Gastroesophageal sphincter (tissue), 4 donors: ENCODE data around the gene MYBPH. TPM values are rescaled to one million over a fixed set of nuclear protein-coding genes. Genes with fewer than 3 reads are reported as not detected.

Source experiments
- ATAC-seq: fragments of 150-250 bp; one replicate; pipeline ENCODE4 v1.9.1; 2016; ENCODE audit warnings: mild to moderate bottlenecking, moderate library complexity
- H3K27ac ChIP-seq, 4 donors: fragments of 200-600 bp; sonication (generic) in 3 of 4; 1 replicate in 3 of 4; 2 replicates in 1 of 4; pipeline ENCODE4 v1.5.1; 2016 to 2019
- H3K27me3 ChIP-seq: fragments of 200-600 bp; sonication (generic); one replicate; pipeline ENCODE4 v1.5.1; 2019
- H3K36me3 ChIP-seq, 2 donors: fragments of 200-600 bp; sonication (generic); one replicate each; pipeline ENCODE4 v1.5.1; 2019; ENCODE audit warnings: control low read depth in 1 of 2
- H3K4me1 ChIP-seq, 3 donors: fragments of 200-600 bp; sonication (generic); 1 replicate in 2 of 3; 2 replicates in 1 of 3; pipeline ENCODE4 v1.5.1; 2016 to 2019; ENCODE audit warnings: control low read depth in 2 of 3
- H3K4me3 ChIP-seq, 2 donors: fragments of 200-600 bp; sonication (generic); one replicate each; pipeline ENCODE4 v1.5.1; 2019; ENCODE audit warnings: mild to moderate bottlenecking in 1 of 2, moderate library complexity in 1 of 2
- H3K9me3 ChIP-seq, 3 donors: fragments of 200-600 bp; sonication (generic); one replicate each; pipeline ENCODE4 v1.5.1; 2017 to 2019; ENCODE audit warnings: control low read depth in 2 of 3
- EP300 ChIP-seq: sonication (generic); formaldehyde crosslinking; IDR thresholded peaks from one replicate; pipeline ENCODE4 v1.6.1; 2017; ENCODE audit warnings: antibody characterized with exemption, mild to moderate bottlenecking
- POLR2A ChIP-seq, 2 donors: fragments of 450-650 bp; IDR thresholded peaks; one replicate each; pipeline ENCODE4 v1.6.1; 2017; ENCODE audit warnings: antibody characterized with exemption in 2 of 2, mild to moderate bottlenecking in 2 of 2, moderate library complexity in 1 of 2
- POLR2AphosphoS5 ChIP-seq: sonication (generic); formaldehyde crosslinking; IDR thresholded peaks from one replicate; pipeline ENCODE4 v1.6.1; 2017; ENCODE audit warnings: antibody characterized with exemption
- WGBS, 2 donors: methylation state at CpG; one replicate each; pipeline ENCODE4 v1.1.5; 2018; ENCODE audit warnings: low coverage in 1 of 2; 5-methylcytosine and 5-hydroxymethylcytosine counted together
- total RNA-seq, 4 donors: library from RNA; depleted of rRNA; stranded (reverse); fragments of >200 nt; gene quantifications; one replicate each; pipeline ENCODE4 v1.1.0, GENCODE V29; 2016
- TF ChIP-seq, protein P1 (sequence below), 4 experiments: fragments of 200-600 bp in 2 of 4; fragments of 450-650 bp in 2 of 4; sonication (generic) in 1 of 4; IDR thresholded peaks; one replicate each; pipeline ENCODE4 v1.5.1; 2017 to 2019; ENCODE audit warnings: antibody characterized with exemption in 4 of 4, mild to moderate bottlenecking in 2 of 4, moderate library complexity in 2 of 4

The MYBPH gene
- total RNA-seq, 4 donors from 2014 or later = not detected

DNA sequence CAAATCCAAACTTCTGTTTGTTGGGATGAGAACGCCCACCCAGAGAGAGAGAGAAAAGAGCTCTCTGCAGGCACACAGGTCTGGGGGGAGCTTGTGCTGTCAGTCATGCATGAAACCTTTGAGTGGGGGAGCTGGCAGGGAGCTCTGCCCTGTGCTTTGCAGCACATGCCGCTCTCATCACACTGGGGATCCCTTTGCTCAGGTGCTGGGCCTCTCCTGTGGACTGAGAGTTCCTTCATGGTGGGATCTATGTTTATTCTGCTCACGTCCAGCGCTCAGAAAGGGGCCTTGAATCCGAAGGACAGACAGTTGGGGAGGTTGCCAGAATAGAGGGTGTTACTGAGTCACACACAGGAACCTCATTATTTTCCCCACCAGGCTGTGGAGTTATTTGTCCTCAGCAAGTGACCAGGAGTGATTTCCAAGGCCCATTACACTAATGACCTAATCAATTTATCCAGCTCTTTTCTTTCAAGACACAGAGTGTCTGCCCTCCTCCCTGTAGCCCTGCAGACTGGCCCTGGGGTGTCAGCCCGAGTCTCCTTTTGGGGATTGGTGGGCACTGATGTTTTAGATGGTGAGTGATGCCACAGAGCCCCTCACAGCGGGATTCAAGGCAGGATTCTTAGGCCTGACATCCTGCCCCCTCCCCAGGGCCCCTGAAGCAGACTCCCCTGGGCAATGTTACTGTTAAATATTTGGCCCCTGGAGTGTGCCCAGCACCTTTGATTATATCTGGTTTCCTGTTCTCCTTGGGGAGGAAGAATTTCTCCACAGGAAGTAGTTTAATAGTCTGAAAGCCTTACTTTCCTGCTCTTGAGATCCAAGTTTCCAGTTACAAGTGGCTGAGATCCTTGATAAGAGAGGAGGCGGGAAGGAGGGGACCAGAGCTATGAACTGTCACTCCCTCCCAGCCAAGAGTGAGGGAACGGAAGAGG, 22.3 kb downstream of the MYBPH start:
- no peak for TF ChIP-seq POLR2A (IDR thresholded peaks at IDR 0.05)
- TF ChIP-seq EP300 = no peak
- TF ChIP-seq, protein P1, sequence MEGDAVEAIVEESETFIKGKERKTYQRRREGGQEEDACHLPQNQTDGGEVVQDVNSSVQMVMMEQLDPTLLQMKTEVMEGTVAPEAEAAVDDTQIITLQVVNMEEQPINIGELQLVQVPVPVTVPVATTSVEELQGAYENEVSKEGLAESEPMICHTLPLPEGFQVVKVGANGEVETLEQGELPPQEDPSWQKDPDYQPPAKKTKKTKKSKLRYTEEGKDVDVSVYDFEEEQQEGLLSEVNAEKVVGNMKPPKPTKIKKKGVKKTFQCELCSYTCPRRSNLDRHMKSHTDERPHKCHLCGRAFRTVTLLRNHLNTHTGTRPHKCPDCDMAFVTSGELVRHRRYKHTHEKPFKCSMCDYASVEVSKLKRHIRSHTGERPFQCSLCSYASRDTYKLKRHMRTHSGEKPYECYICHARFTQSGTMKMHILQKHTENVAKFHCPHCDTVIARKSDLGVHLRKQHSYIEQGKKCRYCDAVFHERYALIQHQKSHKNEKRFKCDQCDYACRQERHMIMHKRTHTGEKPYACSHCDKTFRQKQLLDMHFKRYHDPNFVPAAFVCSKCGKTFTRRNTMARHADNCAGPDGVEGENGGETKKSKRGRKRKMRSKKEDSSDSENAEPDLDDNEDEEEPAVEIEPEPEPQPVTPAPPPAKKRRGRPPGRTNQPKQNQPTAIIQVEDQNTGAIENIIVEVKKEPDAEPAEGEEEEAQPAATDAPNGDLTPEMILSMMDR (IDR thresholded peaks at IDR 0.05) = no peak
- TF ChIP-seq POLR2AphosphoS5 = no peak
- no peak overlapping the region for H3K4me3 ChIP-seq
- no peaks in the 10 kb centered on the region for H3K4me1 ChIP-seq
- H3K9me3 ChIP-seq = peaks cover 0 to 3% (median 0%) of the 10 kb centered on the region in 3 donors
- no peaks in the 10 kb centered on the region for H3K36me3 ChIP-seq
- peaks cover 8% of the 10 kb centered on the region for H3K27me3 ChIP-seq
- no peak for ATAC-seq
- H3K27ac ChIP-seq = no peak overlapping the region
- WGBS, 2 donors = 71 to 97% methylated on average over 1 to 5 of the region's 9 CpGs

DNA sequence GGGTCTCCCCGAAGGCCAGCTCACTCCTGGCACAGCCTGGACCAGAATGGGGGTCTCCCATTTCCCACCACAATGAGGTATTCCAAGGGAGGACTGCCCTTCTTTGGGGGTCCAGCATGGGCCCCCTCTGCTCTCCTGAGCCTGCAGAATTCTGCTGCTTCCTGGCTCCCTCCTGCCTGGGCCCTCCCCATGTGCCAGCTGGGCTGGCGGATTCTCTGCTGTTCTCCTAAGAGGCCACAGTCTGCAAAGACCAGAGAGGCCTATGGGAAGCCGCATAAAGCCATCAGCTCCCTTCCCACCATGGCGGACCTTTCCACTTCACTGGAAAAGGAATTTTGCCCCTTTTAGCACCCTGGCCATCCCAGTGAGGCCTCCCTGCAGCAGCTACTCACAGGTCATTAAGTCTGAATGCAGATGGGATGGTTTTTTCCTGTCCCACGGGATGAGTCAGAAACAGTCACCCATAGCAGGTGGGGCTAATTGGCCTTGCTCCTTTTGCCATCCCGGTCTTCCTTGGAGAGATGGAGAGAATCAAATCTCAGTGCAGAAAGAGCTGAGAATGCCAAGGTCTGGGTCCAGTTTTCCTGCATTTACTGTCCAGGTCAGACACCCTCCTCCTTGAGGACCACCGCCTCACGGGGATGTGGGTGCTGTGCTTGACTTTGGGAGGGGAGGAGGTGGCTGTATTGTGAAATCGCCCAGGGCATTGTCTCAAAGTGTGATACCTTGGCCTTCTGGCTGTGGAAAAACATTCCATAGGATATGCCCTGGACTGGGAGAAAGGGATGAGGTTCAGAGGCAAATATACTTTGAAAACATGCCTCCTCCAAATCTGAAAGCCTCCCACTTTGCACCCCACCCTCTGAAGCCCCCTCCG, 23.2 kb downstream of the MYBPH start:
- peaks cover 4% of the 10 kb centered on the region for H3K27me3 ChIP-seq
- no peak for TF ChIP-seq EP300
- no peak for TF ChIP-seq POLR2AphosphoS5
- no peak for TF ChIP-seq POLR2A (IDR thresholded peaks at IDR 0.05)
- TF ChIP-seq, protein P1 (IDR thresholded peaks at IDR 0.05) = no peak
- H3K36me3 ChIP-seq = no peaks in the 10 kb centered on the region
- ATAC-seq = no peak
- no peaks in the 10 kb centered on the region for H3K4me1 ChIP-seq
- 77 to 87% methylated on average over 3 of the region's 10 CpGs for WGBS, 2 donors
- no peak overlapping the region for H3K4me3 ChIP-seq
- no peak overlapping the region for H3K27ac ChIP-seq
- no peaks in the 10 kb centered on the region for H3K9me3 ChIP-seq

DNA sequence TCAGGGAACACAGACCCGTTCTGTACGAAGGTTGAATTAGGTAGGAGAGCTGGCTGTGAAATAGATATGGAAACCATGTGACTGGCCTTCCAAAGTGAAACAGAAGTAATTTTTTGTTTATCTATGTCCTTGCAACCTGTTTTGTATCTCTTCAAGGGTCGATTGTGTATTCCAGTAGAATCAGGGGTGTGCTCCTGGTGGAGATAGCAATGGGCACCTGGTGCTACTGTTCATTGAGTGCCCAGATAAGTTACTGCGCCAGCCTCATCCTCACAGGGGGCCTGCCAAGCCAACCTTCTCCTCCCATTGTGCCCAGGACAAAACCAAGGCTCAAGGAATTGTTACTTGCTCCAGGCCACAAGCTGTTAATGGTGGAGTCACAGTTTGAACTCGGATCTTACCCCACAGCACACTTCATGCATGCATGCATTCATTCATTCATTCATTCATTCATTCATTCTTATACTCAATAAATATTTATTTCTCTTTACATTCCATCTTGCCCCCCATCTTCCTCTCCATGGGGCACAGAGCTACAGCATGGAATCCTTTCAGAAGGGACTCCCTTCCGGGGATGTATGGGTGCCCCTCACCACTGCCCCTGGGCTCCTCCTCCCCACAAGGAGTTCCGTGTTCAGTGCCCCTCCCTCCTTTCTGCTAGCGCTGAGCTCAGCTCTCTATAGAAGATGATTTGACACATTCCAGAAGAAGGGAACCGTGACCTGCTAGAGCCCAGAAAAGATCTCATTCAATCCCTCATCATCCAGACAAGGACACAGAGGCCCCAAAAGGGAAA, 24.1 kb downstream of the MYBPH start:
- 55 to 76% methylated on average over 2 to 7 of the region's 9 CpGs for WGBS, 2 donors
- no peaks in the 10 kb centered on the region for H3K36me3 ChIP-seq

DNA sequence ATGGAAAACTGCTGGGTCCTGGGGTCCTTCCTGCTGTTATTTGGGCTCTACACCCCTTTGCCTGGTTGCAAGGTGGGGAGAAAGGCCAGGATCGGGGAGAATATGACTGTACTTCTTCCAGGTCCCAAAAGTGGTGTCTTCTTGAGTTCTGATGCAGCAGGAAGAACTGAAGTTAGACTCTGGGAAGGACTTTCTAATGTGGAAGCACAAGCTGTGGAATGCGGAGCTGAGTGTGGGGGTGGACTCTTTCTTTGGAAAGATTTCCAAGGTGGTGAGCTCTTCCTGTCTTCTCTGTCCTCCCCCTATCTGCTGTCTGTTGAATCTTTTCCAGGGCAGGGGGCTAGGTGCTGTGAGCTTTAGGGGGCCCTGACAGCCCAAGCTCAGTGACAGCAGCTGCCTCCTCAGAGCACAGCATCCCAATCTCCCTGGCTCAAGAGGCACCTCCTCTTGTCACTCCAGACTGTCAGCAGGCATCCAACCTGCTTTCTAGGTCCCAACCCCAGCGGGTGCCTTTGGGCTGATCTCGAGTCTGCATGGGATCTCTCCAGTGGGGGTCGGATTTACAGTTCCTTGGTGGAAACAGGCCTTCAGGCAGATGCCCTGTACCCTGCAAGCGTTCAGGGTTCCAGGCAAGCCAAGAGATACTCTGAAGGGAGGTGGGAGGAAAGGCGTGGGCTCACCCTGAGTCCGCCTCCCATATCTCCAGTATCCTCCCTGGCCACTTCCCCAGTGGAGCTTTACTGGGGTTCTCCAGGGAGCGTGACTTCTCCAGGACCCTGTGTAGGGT, 24.9 kb downstream of the MYBPH start:
- Histone ChIP-seq H3K4me1 (no peaks in the 10 kb centered on the region), H3K27ac (no peak overlapping the region), H3K27me3 (peaks cover 3% of the 10 kb centered on the region), H3K9me3 (no peaks in the 10 kb centered on the region), H3K36me3 (no peaks in the 10 kb centered on the region), H3K4me3 (no peak overlapping the region)
- 77 to 100% methylated on average over 1 to 3 of the region's 9 CpGs for WGBS, 2 donors
- no peak for ATAC-seq
- no peak for TF ChIP-seq POLR2AphosphoS5
- TF ChIP-seq, protein P1 (IDR thresholded peaks at IDR 0.05) = no peak
- TF ChIP-seq POLR2A (IDR thresholded peaks at IDR 0.05) = no peak
- TF ChIP-seq EP300 = no peak

More for the DNA sequence above, 24.1 kb downstream of the MYBPH start:
- Histone ChIP-seq H3K4me1 (no peaks in the 10 kb centered on the region), H3K27ac (no peak overlapping the region), H3K4me3 (no peak overlapping the region), H3K27me3 (peaks cover 3% of the 10 kb centered on the region), H3K9me3 (no peaks in the 10 kb centered on the region)
- ATAC-seq = no peak
- TF ChIP-seq, protein P1 (IDR thresholded peaks at IDR 0.05) = no peak
